Nephron (organoid): ENCODE results near the gene DMRT1.

Experiments used
- H3K27ac Mint-ChIP-seq, 3 experiments: 2 replicates each; pipeline ENCODE4 v1.8.0; 2020; ENCODE audit warnings: mixed read lengths in 3 of 3, mild to moderate bottlenecking in 2 of 3, moderate library complexity in 1 of 3
- H3K27me3 Mint-ChIP-seq: 2 replicates; pipeline ENCODE4 v1.8.0; 2021; ENCODE audit warnings: low read depth, mild to moderate bottlenecking, moderate library complexity, mixed read lengths
- H3K36me3 Mint-ChIP-seq: 2 replicates; pipeline ENCODE4 v1.8.0; 2020; ENCODE audit warnings: low read depth, mixed read lengths
- H3K4me1 Mint-ChIP-seq: 2 replicates; pipeline ENCODE4 v1.8.0; 2020; ENCODE audit warnings: mixed read lengths
- H3K4me3 Mint-ChIP-seq, 3 experiments: 2 replicates each; pipeline ENCODE4 v1.8.0; 2020; ENCODE audit warnings: mild to moderate bottlenecking in 3 of 3, mixed read lengths in 3 of 3, moderate library complexity in 2 of 3
- H3K9me3 Mint-ChIP-seq: 2 replicates; pipeline ENCODE4 v1.8.0; 2020; ENCODE audit warnings: mixed read lengths
- TF ChIP-seq, protein P1 (sequence below), 3 experiments: fragments of 200-600 bp; sonication (generic); IDR thresholded peaks; one replicate each; pipeline ENCODE4 v1.5.0; 2021; ENCODE audit warnings: antibody characterized with exemption in 3 of 3; ENCODE audit not compliant: unreplicated experiment in 3 of 3

DMRT1 gene

DNA sequence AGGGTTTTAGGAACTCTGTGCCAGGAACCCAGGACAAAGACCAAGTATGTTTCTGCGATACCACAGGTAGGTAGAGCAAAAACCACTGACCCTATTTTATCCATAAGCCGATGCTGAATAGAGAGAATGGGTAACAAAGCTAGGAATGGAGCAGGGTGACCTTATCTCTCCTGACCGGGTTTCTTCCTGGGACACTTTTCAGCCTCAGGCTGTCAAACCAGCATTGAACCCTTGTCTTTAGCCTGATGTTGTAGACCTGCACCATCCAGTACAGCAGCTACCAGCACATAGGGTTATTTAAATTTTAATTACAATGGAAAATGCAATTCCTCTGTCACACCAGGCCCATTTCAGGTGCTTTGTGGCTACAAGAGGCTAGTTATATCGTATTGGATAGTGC is 91.9 kb downstream of the DMRT1 start:
- TF ChIP-seq, protein P1, sequence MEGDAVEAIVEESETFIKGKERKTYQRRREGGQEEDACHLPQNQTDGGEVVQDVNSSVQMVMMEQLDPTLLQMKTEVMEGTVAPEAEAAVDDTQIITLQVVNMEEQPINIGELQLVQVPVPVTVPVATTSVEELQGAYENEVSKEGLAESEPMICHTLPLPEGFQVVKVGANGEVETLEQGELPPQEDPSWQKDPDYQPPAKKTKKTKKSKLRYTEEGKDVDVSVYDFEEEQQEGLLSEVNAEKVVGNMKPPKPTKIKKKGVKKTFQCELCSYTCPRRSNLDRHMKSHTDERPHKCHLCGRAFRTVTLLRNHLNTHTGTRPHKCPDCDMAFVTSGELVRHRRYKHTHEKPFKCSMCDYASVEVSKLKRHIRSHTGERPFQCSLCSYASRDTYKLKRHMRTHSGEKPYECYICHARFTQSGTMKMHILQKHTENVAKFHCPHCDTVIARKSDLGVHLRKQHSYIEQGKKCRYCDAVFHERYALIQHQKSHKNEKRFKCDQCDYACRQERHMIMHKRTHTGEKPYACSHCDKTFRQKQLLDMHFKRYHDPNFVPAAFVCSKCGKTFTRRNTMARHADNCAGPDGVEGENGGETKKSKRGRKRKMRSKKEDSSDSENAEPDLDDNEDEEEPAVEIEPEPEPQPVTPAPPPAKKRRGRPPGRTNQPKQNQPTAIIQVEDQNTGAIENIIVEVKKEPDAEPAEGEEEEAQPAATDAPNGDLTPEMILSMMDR (IDR thresholded peaks at IDR 0.05; ENCODE audit: unreplicated experiment in 3 of 3) = no peak
- no peak overlapping the region for H3K27ac Mint-ChIP-seq
- H3K4me1 Mint-ChIP-seq = no peaks in the 10 kb centered on the region
- peaks cover 37% of the 10 kb centered on the region for H3K27me3 Mint-ChIP-seq
- H3K9me3 Mint-ChIP-seq = peaks cover 5% of the 10 kb centered on the region
- no peaks in the 10 kb centered on the region for H3K36me3 Mint-ChIP-seq
- H3K4me3 Mint-ChIP-seq = no peak overlapping the region

DNA sequence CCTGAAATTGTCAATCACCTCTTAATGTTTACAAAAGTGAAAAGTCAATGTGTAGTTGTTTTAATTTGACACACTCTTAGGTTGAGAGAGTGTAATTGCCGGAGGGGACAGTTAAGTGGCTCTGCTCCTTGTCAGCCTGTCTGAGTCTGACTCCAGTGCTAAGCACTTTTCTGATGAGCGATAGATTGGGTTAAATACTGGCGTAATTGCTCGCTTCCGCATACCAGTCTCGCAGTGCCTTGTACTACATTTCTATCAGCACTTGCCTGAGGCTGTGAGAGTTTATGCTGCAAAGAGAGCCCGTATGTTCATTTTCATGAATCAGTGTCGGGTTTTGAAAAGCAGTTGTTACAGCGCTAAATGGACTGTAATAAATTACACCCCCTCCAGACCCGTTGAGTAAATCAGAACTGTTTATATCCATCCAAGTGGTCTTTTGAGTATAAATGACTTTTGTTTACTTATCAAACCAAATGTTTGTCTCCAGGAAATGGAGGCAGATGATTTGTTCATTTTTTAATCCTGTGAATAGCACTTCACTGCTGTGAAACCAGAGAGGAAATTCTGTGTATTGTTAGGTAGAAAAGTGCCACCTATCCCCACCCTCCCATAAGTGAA is 94.0 kb downstream of the DMRT1 start:
- H3K4me1 Mint-ChIP-seq = no peaks in the 10 kb centered on the region
- no peak overlapping the region for H3K4me3 Mint-ChIP-seq
- H3K27me3 Mint-ChIP-seq = peaks cover 36% of the 10 kb centered on the region
- H3K9me3 Mint-ChIP-seq = peaks cover 19% of the 10 kb centered on the region
- peaks cover 6% of the 10 kb centered on the region for H3K36me3 Mint-ChIP-seq
- TF ChIP-seq, protein P1 (IDR thresholded peaks at IDR 0.05; ENCODE audit: unreplicated experiment in 3 of 3) = no peak
- no peak overlapping the region for H3K27ac Mint-ChIP-seq

DNA sequence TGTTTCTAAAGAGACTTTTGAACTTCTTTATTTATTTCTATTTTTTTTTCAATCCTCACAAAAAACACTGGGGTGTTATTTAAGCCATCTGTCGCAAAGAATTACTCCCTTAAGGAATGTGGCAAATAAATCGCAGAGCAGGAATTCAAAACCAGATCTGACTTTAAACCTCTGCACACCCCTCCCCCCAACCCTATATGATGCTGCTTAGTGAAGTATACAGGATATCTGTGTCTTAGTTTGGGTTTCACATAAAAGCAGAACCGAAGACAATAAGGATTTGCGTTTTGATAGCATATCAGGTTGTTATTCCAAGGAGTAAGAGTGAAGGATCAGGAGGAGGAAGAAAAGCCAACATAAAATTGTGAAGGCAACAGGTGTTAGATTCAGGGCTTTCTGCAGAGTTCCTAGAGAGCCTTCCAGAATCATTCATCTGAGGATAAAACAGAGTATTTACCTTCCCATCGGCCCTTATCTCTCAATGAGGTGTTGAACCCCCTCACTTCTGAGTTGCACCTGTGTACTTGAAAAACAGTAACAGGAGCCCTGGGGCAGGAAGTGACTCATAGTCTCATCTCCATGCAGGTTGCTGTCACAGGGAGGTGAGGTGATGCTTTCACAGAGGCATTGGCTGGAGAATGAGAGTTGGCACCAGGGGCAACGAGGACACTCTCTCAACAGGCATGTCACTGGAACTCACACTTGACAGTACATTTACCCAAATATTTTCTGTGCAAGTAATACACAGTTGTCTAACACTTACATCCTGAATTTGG is 101.5 kb downstream of the DMRT1 start:
- peaks cover 6% of the 10 kb centered on the region for H3K27me3 Mint-ChIP-seq
- peaks cover 20% of the 10 kb centered on the region for H3K9me3 Mint-ChIP-seq
- H3K4me1 Mint-ChIP-seq = no peaks in the 10 kb centered on the region
- H3K4me3 Mint-ChIP-seq = no peak overlapping the region
- H3K36me3 Mint-ChIP-seq = peaks cover 6% of the 10 kb centered on the region
- TF ChIP-seq, protein P1 (IDR thresholded peaks at IDR 0.05; ENCODE audit: unreplicated experiment in 3 of 3) = no peak
- H3K27ac Mint-ChIP-seq = no peak overlapping the region

DNA sequence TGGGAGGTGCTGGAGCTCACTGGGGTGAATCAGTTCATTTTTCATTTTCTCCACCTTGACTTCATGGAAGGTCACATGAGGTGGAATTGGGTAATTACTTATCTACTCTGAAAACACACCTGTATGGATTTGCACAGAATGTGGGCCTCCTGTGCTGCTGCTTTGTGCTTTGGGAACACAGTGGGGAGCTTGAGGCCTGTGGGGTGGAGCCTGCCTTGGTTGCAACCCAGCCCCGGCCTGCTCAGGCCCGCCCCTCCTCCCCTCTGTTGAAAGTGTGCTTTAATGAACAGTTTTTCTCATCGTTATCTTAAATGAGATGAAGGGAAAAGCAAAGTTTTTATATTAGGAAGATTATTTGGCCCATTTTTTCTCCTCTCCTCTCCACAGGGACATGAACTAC is 106.5 kb downstream of the DMRT1 start:
- no peaks in the 10 kb centered on the region for H3K4me1 Mint-ChIP-seq
- H3K9me3 Mint-ChIP-seq = peaks cover 6% of the 10 kb centered on the region
- TF ChIP-seq, protein P1 (IDR thresholded peaks at IDR 0.05; ENCODE audit: unreplicated experiment in 3 of 3) = no peak
- no peak overlapping the region for H3K27ac Mint-ChIP-seq
- no peaks in the 10 kb centered on the region for H3K36me3 Mint-ChIP-seq
- peaks cover 25% of the 10 kb centered on the region for H3K27me3 Mint-ChIP-seq
- H3K4me3 Mint-ChIP-seq = no peak overlapping the region

DNA sequence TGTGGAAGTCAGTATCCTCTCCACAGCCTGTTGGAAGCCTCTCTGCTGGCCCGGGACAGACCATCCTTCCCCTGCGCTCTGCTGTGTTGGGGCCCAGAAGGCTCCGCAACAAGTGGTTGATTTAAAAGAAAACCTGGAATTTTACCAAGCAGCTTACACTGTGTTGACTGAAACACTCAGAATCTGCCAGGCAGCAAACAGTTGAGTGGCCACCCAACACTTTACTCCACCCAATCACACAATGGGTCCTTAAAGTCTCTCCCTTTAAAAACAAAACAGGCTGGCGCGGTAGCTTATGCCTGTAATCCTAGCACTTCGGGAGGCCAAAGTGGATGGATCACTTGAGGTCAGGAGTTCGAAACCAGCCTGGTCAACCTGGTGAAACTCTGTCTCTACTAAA is 107.0 kb downstream of the DMRT1 start:
- Mint-ChIP-seq H3K36me3 (no peaks in the 10 kb centered on the region), H3K27me3 (peaks cover 27% of the 10 kb centered on the region), H3K9me3 (peaks cover 6% of the 10 kb centered on the region), H3K4me1 (no peaks in the 10 kb centered on the region), H3K4me3 (no peak overlapping the region), H3K27ac (no peak overlapping the region)
- TF ChIP-seq, protein P1 (IDR thresholded peaks at IDR 0.05; ENCODE audit: unreplicated experiment in 3 of 3) = no peak

DNA sequence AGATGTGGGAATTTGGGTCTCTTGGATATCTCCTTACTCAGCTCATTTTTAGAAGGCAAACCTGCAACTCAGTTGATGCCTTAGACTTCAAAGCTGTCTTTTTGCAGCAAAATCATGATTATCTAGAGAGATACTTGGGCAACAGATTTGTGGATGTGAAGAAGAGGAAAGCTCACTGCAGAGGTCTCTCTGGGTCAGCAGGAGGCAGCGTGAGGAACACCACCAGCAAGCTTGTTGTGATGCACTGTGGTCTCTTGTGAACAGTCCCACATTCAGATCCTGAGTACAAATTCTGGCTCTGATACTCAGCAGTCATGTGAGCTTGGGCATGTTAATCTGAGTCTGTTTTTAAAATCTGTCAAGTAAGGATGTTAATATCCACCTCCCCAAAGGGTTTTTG is 108.6 kb downstream of the DMRT1 start:
- TF ChIP-seq, protein P1 (IDR thresholded peaks at IDR 0.05; ENCODE audit: unreplicated experiment in 3 of 3) = no peak
- Mint-ChIP-seq H3K4me1 (no peaks in the 10 kb centered on the region), H3K36me3 (no peaks in the 10 kb centered on the region), H3K4me3 (no peak overlapping the region), H3K9me3 (peaks cover 6% of the 10 kb centered on the region), H3K27ac (no peak overlapping the region), H3K27me3 (peaks cover 23% of the 10 kb centered on the region)
